CD4-positive, alpha-beta T cell treated with Interleukin-15 for 1 hour (primary cell): Measurements from ENCODE around the gene CLIP2.
A peak's percentile ranks its signal among the peaks of the same experiment; 100 is the strongest.
"Not testable (repeated sequence)": the region's sequence is repeated elsewhere in the genome, so short reads cannot be mapped to it uniquely, and the experiment has no call there.

ENCODE experiments used
- DNase-seq: peaks from one replicate; pipeline ENCODE4 v3.0.0-alpha.2; 2020

Gene CLIP2

DNA sequence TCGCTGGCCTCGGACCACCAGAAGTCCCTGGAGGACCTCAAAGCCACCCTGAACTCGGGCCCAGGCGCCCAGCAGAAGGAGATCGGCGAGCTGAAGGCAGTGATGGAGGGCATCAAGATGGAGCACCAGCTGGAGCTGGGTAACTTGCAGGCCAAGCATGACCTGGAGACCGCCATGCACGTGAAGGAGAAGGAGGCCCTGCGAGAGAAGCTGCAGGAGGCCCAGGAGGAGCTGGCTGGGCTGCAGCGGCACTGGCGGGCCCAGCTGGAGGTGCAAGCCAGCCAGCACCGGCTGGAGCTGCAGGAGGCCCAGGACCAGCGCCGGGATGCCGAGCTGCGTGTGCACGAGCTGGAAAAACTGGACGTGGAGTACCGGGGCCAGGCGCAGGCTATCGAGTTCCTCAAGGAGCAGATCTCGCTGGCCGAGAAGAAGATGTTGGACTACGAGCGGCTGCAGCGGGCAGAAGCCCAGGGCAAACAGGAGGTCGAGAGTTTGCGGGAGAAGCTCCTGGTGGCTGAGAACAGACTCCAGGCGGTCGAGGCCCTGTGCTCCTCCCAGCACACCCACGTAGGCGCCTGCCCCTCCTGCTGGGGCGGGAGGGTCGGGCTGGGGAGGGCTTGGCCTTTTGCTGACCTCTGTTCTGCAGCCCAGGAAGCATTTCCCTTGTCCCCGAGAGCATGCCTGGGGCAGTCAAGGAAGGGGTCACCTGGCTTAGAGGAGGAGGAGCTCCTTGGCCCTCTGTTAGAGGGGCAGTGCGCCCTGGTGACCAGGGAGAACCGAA is 87.2 kb downstream of the CLIP2 start:
- no peak for DNase-seq

GRCh38 chr7:74379938-74380337 is 90.7 kb downstream of the CLIP2 start:
- DNase-seq = no peak

- no peak for DNase-seq
These were observed 91.5 kb downstream of the CLIP2 start for GRCh38 chr7:74380720-74381119.

GRCh38 chr7:74384086-74384485 is 94.9 kb downstream of the CLIP2 start:
- not testable (repeated sequence) for DNase-seq

- not testable (repeated sequence) for DNase-seq
These were observed 95.6 kb downstream of the CLIP2 start for GRCh38 chr7:74384854-74385253.

DNA sequence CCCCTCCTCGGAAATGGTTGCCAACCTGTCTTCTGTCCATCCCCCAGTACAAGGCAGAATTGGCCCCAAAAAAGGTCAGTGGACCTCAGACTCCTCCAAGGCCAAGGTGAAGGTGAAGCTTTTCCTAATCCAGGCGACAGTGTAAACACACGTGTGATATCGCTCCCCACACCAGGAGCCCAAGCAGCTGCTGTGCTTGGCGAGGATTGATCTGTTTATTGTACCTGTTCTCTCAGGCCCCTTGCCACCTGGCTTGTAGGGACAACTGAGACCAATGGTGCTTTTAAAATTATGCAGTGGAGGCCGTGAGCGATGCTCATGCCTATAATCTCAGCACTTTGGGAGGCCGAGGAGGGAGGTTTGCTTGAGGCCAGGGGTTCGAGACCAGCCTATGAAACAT is 98.4 kb downstream of the CLIP2 start:
- no peak for DNase-seq

GRCh38 chr7:74388880-74389415 is 99.7 kb downstream of the CLIP2 start:
- DNase-seq = no peak

DNA sequence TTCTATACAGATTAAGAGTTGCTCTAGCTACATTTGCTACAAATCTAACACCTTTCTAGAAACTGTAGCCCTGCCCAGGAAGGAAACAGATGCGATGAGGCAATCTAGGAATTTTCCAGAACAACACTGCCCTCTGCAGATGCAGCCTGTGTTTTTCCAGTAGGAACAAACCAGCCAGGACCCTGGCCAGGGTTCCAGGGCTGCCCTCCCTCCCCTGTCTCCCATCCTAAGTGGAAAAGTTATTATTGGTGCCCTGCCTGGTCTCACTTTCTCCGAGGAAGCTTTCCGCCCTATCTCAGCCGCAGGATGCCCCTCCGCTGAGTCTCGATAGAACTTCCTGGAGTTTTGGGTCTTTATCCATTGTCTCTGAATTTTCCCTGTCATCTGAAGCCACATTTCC is 104.5 kb downstream of the CLIP2 start:
- DNase-seq = not testable (repeated sequence)

- not testable (repeated sequence) for DNase-seq
These were observed 105.4 kb downstream of the CLIP2 start for GRCh38 chr7:74394601-74395000.

GRCh38 chr7:74395745-74396311 is 106.6 kb downstream of the CLIP2 start:
- no peak for DNase-seq

- DNase-seq = no peak
These were observed 107.8 kb downstream of the CLIP2 start for GRCh38 chr7:74396993-74397392.

DNA sequence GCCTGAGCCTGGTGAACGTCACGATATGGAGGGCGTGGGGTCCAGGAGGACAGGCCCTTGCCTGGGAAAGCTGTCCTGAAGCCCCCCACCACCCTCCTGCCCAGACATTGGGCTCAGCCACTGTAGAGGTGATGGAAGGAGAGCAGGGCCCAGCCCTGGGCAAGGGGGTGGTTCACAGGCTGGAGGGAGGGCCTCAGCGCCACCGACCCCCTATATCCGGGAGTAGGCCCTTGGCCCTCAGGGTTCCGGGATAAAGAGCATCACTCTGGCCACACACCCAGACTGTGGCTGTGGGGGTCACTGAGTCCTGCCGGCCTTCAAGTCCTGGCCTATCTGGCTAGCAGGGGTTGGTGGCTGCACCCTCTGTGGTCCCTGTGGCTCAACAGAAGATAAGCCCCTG is 109.2 kb downstream of the CLIP2 start:
- DNase-seq = no peak

- DNase-seq = no peak
These were observed 109.8 kb downstream of the CLIP2 start for GRCh38 chr7:74399006-74399405.

- no peak for DNase-seq
These were observed 111.4 kb downstream of the CLIP2 start for GRCh38 chr7:74400420-74401136.

DNA sequence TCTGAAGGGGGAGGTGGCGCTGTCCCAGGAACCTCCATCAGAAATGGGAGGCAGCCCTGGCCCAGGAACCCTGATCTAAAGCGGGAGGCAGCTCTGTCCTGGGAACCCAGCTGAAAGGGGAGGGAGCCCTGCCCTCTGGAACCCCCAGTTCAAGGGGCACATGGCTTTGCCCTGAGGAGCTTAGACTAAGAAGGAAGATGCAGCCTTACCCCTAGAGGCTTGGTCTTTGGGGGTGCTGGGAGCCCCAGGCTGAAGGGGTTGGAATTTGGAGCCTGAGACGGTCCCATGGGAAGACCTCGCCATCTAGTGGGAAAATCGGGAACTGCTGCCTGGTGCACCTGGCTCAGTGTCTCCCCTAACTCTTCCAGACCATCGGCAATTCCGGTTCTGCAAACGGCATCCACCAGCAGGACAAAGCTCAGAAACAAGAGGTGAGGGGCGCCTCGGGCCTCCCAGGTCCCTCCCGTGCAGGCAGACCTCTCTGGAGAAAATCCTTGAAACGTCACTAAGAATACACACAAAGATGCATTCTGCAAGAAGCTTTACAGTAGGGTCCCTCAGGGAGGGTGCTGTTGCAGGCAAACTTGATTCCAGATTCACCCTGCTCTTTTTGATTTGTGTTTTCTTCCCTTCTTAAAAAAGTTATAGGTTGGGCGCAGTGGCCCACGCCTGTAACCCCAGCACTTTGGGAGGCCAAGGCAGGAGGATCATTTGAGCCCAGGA is 112.1 kb downstream of the CLIP2 start:
- peak; percentile 59 for DNase-seq

DNA sequence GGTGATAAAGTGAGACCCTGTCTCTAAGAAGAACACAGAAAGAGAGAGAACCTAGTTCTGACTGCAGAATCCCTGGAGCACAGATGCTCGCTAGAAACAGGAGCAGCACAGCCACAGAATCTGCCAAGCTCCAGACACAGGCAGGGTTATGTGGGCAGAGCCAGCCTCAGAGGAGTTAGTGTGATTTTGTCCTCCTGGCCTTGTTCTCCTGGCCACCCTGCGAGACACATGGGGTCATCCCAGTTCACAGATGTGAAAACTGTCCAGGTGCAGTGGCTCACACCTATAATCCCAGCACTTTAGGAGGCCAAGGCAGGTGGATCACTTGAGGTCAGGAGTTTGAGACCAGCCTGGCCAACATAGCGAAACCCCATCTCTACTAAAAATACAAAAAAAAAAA is 113.5 kb downstream of the CLIP2 start:
- DNase-seq = not testable (repeated sequence)

DNA sequence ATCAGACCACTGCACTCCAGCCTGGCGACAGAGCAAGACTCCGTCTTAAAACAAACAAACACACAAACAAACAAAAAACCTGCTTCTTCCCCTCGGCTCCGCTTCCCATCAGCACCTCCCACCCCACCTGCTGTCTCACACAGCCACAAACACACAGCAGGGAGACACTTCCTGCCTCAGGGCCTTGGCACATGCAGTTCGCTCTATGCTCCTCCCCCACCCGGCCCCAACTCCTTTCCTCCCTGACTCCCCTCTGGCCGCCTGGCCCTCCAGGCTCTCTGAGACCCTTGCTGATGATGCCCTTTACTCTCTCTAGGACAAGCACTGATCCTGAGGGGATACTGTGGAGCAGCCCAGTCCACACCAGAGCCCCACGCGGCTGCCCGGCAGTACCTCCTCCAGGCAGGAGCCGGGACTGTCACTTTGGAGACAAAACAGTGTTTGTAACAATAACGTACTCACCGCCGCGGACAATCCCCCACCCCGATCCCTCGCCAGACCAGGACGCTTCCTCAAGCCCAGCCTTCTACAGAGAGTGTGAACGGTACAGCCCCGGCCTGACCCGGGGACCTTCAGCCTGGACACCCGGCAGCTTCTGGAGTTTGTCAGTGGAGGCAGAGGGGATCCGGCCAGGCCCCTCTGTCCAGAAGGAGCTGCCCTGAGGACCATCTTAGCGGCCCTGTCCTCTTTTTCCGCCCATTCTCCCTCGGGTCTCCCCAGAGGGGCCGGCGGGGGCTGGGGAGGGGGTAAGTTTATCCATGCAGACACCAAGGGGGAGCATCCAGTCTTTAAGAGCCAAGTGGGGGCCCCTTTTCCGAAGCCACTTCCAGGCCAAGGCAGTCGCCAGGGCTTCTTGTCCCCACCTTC is 114.5 kb downstream of the CLIP2 start:
- DNase-seq = no peak

- no peak for DNase-seq
These were observed 115.1 kb downstream of the CLIP2 start for GRCh38 chr7:74404388-74404700.

DNA sequence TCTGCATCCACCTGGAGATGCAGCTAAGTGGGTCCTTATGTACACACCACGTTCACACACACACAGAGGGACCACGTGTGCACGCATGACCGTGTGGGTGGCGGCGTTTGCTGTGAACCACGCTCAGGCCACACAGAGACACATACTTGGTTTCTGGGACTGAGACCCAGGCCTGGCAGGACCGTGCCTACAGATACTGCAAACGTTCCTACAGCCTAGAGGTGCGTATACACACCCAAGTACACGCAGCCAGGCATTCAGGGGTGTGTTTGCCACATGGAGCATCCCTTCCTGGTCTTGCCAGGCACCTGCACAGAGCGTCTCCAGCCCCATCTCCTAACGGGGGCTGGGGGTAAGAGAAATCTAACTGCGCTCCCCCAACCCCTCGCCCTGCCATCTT is 115.5 kb downstream of the CLIP2 start:
- no peak for DNase-seq

DNA sequence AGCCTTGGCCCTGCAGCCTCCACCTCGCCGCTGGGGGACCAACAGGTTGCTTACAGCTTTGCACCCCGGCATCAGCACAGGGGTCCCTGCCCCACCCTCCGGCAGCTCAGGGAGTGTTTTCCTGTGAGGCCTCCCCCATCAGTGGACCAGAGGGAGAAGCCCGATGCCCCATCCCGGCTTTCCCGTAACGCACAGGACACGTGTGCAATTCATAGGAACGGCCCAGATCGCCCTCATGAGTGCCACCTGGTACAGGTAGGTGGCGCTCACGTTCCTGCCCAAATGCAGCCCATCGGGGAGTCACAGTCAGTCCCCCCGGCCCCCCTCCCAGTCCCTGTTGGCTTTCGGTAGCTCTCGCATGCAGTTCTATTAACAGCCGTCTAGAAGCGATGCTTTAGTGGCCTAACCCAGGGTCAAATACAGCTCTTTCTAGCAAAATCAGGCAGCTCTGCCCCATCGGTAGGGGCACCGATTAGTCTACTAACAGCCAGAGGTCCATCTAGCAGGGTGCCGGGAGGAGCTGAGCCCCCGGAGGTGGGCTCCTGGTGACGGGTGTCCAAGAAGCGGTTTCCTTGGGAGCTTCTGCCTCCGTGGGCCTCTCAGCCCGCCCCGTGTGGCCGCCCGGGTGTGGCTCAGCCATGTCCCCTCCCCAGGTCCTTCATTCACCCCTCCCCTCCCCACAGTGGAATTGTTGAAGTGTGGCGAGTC is 116.1 kb downstream of the CLIP2 start:
- no peak for DNase-seq

- no peak for DNase-seq
These were observed 116.8 kb downstream of the CLIP2 start for GRCh38 chr7:74405899-74406512.
